Eye (tissue), 1 donor: Measurements from ENCODE around the gene NYNRIN.

Experiments
- DNase-seq: peaks from one replicate; pipeline ENCODE4 v3.0.0-alpha.2; 2015

NYNRIN gene

DNA sequence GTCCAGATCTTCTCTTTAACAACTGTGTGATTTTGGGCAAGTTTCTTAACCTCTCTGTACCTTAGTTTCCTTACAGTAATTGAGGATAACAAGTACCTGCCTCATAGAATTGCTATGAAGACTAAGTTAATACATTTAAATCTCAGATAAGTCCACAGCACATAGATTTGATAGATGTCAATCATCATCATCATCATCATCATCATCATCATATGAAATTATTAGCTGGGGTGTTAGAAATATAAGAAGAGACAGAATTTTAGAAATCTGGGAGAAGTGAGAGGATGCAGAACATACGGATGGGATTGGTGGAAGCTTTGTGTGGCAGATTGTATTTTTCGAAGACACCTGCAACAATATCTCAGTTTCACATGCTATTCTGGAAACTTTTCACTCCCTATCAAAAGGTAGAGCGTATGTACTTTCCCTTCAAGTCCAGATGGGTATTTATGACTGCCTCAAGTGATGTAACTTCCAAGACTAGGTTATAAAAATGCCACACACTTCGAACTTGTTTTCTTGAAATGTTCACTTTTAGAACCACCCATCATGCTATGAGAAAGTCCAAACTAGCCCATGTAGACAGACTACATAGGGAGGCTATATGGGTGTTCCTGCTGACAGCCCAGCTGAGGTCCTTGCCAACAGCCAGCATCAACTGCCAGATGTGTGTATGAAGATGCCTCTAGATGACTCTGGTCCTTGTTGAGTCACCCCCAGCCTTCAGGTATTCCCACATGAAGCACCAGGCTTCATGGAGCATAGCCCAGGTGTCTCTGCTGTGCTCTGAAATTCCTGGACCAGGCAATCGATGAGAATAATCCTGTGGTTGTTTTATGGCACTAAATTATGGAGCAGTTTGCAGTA, 64.4 kb downstream of the NYNRIN start:
- no peak for DNase-seq

DNA sequence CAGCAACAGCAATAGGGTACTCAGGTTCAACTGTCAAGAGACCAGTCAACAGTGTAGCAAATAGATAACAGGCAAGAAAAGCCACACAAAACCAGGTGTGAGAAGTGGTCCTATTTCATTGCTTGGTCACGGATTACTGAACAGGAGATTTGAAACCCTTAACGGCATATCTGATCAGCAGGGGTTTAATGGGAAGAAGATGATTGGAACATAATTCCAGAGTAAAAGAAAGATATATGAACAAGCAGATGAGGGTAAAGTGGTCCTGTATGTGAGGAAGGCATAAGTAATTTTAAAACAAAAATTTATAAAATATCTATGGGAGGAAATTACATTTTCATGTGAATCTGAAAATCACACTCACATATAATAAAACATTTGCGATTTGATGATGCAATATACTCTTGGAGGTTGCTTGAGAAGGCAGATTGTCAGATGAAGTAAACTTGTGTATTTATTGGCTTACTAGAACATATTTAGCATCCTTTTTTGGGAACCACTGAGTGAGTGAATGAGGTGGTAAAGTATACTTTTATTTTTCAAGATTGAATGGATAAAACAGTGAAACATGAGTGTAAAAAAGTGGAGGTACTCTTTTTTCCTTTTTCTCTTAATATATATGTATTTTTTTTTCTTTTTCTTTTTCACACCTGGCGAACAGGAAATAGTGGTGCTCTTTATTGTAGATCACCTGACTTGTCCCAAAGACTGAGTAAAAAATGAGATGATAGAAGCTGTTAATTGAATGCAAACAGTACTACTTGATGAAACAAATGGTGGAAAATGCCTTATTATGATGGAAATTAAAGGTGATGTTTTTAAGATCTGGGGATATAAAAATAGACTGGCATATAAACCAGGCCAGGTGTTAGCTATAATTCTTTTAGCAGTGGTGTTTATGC, 65.3 kb downstream of the NYNRIN start:
- no peak for DNase-seq

DNA sequence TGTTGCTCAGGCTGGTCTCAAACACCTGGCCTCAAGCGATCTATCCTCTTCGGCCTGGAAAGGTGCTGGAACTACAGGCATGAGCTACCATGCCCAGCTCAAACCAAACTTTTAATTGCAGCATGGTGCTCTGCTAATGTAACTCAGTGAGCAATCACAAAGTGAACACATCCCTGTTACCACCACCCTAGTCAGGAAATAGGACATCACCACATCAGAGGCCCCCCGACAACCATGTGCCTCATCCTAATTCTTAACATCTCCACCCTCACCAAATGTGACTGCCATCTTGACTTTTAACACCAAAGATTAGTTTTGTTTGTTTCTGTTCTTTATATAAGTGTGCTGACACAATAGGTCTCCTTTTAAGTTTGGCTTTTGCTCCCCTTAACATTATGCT, 66.6 kb downstream of the NYNRIN start:
- no peak for DNase-seq

DNA sequence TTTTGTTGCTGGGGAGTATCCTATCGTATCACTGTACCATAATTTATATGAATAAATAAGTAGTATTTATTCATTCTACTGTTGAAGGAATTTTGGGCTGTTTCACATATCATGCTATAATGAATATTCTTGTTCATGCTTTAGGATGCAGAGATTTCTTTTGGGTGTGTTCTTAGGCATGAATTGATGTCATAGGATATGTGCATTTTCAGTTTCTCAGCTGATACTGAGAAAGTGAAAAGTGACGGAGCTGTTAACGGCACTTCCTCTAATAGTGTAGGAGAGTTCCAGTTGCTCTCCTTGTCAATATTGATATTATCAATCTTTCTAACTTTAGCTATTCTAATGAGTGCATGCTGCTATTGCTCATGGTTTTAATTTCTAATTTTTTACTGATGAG, 67.0 kb downstream of the NYNRIN start:
- no peak for DNase-seq
